ENCODE measurements around the gene SMG7.

DNA sequence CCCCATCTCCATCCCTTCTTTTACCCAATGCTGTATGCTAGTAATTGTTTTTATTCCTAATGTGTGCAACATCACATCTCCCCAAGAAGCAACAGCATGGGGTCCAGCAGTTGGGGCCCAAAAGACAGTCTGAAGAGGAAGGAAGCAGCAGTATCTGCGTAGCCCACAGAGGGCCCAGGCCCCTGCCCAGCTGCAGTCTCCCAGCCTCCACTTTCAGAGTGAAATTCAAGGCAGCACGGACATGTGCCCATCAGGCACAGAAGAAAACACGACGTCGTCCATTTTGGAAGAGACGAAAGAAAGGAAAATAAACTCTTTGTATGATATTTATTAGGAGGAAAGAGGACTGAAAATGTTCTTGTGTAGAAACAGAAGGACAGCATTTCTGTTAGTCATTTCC, 80.6 kb downstream of the SMG7 start:
- TF ChIP-seq, protein P1, sequence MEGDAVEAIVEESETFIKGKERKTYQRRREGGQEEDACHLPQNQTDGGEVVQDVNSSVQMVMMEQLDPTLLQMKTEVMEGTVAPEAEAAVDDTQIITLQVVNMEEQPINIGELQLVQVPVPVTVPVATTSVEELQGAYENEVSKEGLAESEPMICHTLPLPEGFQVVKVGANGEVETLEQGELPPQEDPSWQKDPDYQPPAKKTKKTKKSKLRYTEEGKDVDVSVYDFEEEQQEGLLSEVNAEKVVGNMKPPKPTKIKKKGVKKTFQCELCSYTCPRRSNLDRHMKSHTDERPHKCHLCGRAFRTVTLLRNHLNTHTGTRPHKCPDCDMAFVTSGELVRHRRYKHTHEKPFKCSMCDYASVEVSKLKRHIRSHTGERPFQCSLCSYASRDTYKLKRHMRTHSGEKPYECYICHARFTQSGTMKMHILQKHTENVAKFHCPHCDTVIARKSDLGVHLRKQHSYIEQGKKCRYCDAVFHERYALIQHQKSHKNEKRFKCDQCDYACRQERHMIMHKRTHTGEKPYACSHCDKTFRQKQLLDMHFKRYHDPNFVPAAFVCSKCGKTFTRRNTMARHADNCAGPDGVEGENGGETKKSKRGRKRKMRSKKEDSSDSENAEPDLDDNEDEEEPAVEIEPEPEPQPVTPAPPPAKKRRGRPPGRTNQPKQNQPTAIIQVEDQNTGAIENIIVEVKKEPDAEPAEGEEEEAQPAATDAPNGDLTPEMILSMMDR (IDR thresholded peaks at IDR 0.05), result no peak
- no peak for TF ChIP-seq POLR2A (IDR thresholded peaks at IDR 0.05)

Data from tibial nerve (tissue), 3 donors.